Mucosa of gallbladder (tissue), 1 donor: ENCODE measurements around the gene CADPS. TPM values are rescaled to one million over a fixed set of nuclear protein-coding genes. Genes with fewer than 3 reads are reported as not detected.

Experiments used
- DNase-seq: peaks from one replicate; pipeline ENCODE4 v3.0.0-alpha.2; 2020; ENCODE audit warnings: low spot score
- total RNA-seq: library from RNA; stranded (reverse); gene quantifications from one replicate; pipeline ENCODE4 v1.2.1, GENCODE V29; 2021
- donor health status: DM: no; HTN: no; CAD: no.

CADPS gene
- 37.2 TPM for total RNA-seq

- peak; percentile 23 for DNase-seq
Measured at GRCh38 chr3:62874711-62875557, at the start of gene CADPS. Gene CADPS (minus strand): TSS chr3:62875416. CDS start chr3:62875029, 387 bp downstream.

- DNase-seq, result no peak
Measured at GRCh38 chr3:62923066-62923465, 47.9 kb upstream of the CADPS start.

- DNase-seq, result no peak
Measured at GRCh38 chr3:62922326-62922725, 47.1 kb upstream of the CADPS start.

- no peak for DNase-seq
Measured at GRCh38 chr3:62920466-62920784, 45.2 kb upstream of the CADPS start.

GRCh38 chr3:62919784-62920465 lies 44.7 kb upstream of the CADPS start:
- DNase-seq, result no peak

GRCh38 chr3:62918777-62919176 lies 43.6 kb upstream of the CADPS start:
- DNase-seq, result no peak

GRCh38 chr3:62918131-62918530 lies 42.9 kb upstream of the CADPS start:
- DNase-seq, result no peak

GRCh38 chr3:62911526-62911925 lies 36.3 kb upstream of the CADPS start:
- no peak for DNase-seq

- no peak for DNase-seq
Measured at GRCh38 chr3:62905331-62905730, 30.1 kb upstream of the CADPS start.

GRCh38 chr3:62898530-62899496 lies 23.6 kb upstream of the CADPS start:
- DNase-seq, result no peak

GRCh38 chr3:62895901-62896300 lies 20.7 kb upstream of the CADPS start:
- DNase-seq, result no peak

GRCh38 chr3:62892951-62893350 lies 17.7 kb upstream of the CADPS start:
- DNase-seq, result no peak

- no peak for DNase-seq
Measured at GRCh38 chr3:62892045-62892444, 16.8 kb upstream of the CADPS start.

GRCh38 chr3:62888778-62889177 lies 13.6 kb upstream of the CADPS start:
- DNase-seq, result no peak

- DNase-seq, result no peak
Measured at GRCh38 chr3:62888180-62888579, 13.0 kb upstream of the CADPS start.

GRCh38 chr3:62885136-62885535 lies 9.9 kb upstream of the CADPS start:
- no peak for DNase-seq

GRCh38 chr3:62884096-62884870 lies 9.1 kb upstream of the CADPS start:
- no peak for DNase-seq

- no peak for DNase-seq
Measured at GRCh38 chr3:62882676-62883200, 7.5 kb upstream of the CADPS start.

- DNase-seq, result peak; percentile 71
Measured at GRCh38 chr3:62876064-62876463, 848 bp upstream of the CADPS start.

GRCh38 chr3:62875558-62876002 lies 364 bp upstream of the CADPS start:
- no peak for DNase-seq
